Liver (tissue), 9 donors: ENCODE measurements around the gene OR1L1. TPM values are rescaled to one million over a fixed set of nuclear protein-coding genes. Genes with fewer than 3 reads are reported as not detected.

ENCODE experiments used
- DNase-seq: peaks from one replicate; pipeline ENCODE4 v3.0.0-alpha.2; 2017; ENCODE audit warnings: low spot score
- H3K27ac ChIP-seq, 2 donors: one replicate each; pipeline ENCODE4 v1.7.0; 2013; ENCODE audit warnings: inconsistent platforms in 2 of 2, low read length in 2 of 2, control low read depth in 1 of 2, low read depth in 1 of 2, mild to moderate bottlenecking in 1 of 2
- H3K27me3 ChIP-seq, 4 donors: one replicate each; pipeline versions ENCODE4 v1.6.1 to v1.7.0; 2013; ENCODE audit warnings: low read length in 3 of 4, inconsistent platforms in 1 of 4, mild to moderate bottlenecking in 1 of 4, moderate library complexity in 1 of 4; ENCODE audit not compliant: control insufficient read depth in 4 of 4, insufficient read depth in 4 of 4
- H3K36me3 ChIP-seq, 4 donors: one replicate each; pipeline versions ENCODE4 v1.6.1 to v1.7.0; 2013; ENCODE audit warnings: low read length in 3 of 4, mild to moderate bottlenecking in 3 of 4, low read depth in 1 of 4, moderate library complexity in 1 of 4; ENCODE audit not compliant: control insufficient read depth in 4 of 4, insufficient read depth in 3 of 4
- H3K4me1 ChIP-seq, 4 donors: one replicate each; pipeline versions ENCODE4 v1.6.1 to v1.7.0; 2013; ENCODE audit warnings: low read length in 3 of 4, mild to moderate bottlenecking in 3 of 4, moderate library complexity in 1 of 4; ENCODE audit not compliant: control insufficient read depth in 4 of 4, insufficient read depth in 4 of 4
- H3K4me3 ChIP-seq, 3 donors: one replicate each; pipeline versions ENCODE4 v1.6.1 to v1.7.0; 2013; ENCODE audit warnings: low read length in 3 of 3, control low read depth in 1 of 3, low read depth in 1 of 3, mild to moderate bottlenecking in 1 of 3
- H3K9ac ChIP-seq, 2 donors: one replicate each; pipeline ENCODE4 v1.7.0; 2013; ENCODE audit warnings: low read length in 2 of 2, mild to moderate bottlenecking in 2 of 2, moderate library complexity in 2 of 2, control low read depth in 1 of 2, low read depth in 1 of 2
- H3K9me3 ChIP-seq, 4 donors: one replicate each; pipeline versions ENCODE4 v1.6.1 to v1.7.0; 2013; ENCODE audit warnings: low read length in 3 of 4; ENCODE audit not compliant: control insufficient read depth in 4 of 4
- EGR1 ChIP-seq, 2 donors: IDR thresholded peaks; 2 replicates each; pipeline ENCODE4 v1.6.1; 2016 to 2018; ENCODE audit warnings: antibody characterized with exemption in 2 of 2, low read depth in 2 of 2
- FOXA1 ChIP-seq: IDR thresholded peaks from 2 replicates; pipeline ENCODE4 v1.6.1; 2016; ENCODE audit warnings: antibody characterized with exemption
- FOXA2 ChIP-seq: IDR thresholded peaks from 2 replicates; pipeline ENCODE4 v1.6.1; 2016; ENCODE audit warnings: antibody characterized with exemption
- GABPA ChIP-seq, 2 donors: IDR thresholded peaks in 1 of 2; conservative IDR thresholded peaks in 1 of 2; 2 replicates each; pipeline ENCODE4 v1.6.1; 2016; ENCODE audit warnings: antibody characterized with exemption in 2 of 2, mild to moderate bottlenecking in 1 of 2, moderate library complexity in 1 of 2
- HNF4A ChIP-seq, 2 donors: conservative IDR thresholded peaks; 2 replicates each; pipeline ENCODE4 v1.6.1; 2016; ENCODE audit warnings: antibody characterized with exemption in 2 of 2, mild to moderate bottlenecking in 2 of 2
- HNF4G ChIP-seq: IDR thresholded peaks from 2 replicates; pipeline ENCODE4 v1.6.1; 2016; ENCODE audit warnings: antibody characterized with exemption
- JUND ChIP-seq, 2 donors: IDR thresholded peaks; 2 replicates each; pipeline ENCODE4 v1.6.1; 2016; ENCODE audit warnings: antibody characterized with exemption in 2 of 2
- NR2F2 ChIP-seq: IDR thresholded peaks from 2 replicates; pipeline ENCODE4 v1.6.1; 2016; ENCODE audit warnings: antibody characterized with exemption
- RAD21 ChIP-seq, 2 donors: IDR thresholded peaks; 2 replicates each; pipeline ENCODE4 v1.6.1; 2016; ENCODE audit warnings: antibody characterized with exemption in 2 of 2, mild to moderate bottlenecking in 2 of 2
- REST ChIP-seq: IDR thresholded peaks from 2 replicates; pipeline ENCODE4 v1.6.1; 2016; ENCODE audit warnings: antibody characterized with exemption, mild to moderate bottlenecking
- RXRA ChIP-seq, 2 donors: IDR thresholded peaks; 2 replicates each; pipeline ENCODE4 v1.6.1; 2017 to 2018; ENCODE audit warnings: antibody characterized with exemption in 2 of 2, mild to moderate bottlenecking in 1 of 2
- SP1 ChIP-seq: IDR thresholded peaks from 2 replicates; pipeline ENCODE4 v1.6.1; 2018; ENCODE audit warnings: antibody characterized with exemption, mild to moderate bottlenecking
- TAF1 ChIP-seq: conservative IDR thresholded peaks from 2 replicates; pipeline ENCODE4 v1.6.1; 2016; ENCODE audit warnings: antibody characterized with exemption, mild to moderate bottlenecking
- YY1 ChIP-seq: IDR thresholded peaks from 2 replicates; pipeline ENCODE4 v1.6.1; 2016; ENCODE audit warnings: antibody characterized with exemption, mild to moderate bottlenecking
- ZBTB33 ChIP-seq: IDR thresholded peaks from 2 replicates; pipeline ENCODE4 v1.6.1; 2016; ENCODE audit warnings: antibody characterized with exemption
- WGBS: extraction: QIAGEN DNeasy Blood & Tissue Kit; methylation state at CpG from one replicate; pipeline ENCODE4 v1.1.7; 2013; 5-methylcytosine and 5-hydroxymethylcytosine counted together
- polyA plus RNA-seq, 2 donors: library from polyadenylated mRNA; stranded (reverse) in 1 of 2; unstranded in 1 of 2; fragments of 200-250 nt in 1 of 2; fragments of >200 nt in 1 of 2; fragmentation: Nextera tagmentation in 1 of 2; extraction: Ambion mirVana in 1 of 2; gene quantifications; one replicate each; pipeline versions ENCODE4 v1.2.1 to v1.2.3, GENCODE V29; 2013 to 2015
- total RNA-seq, 2 donors: library from RNA; depleted of rRNA; stranded (reverse); fragments of >200 nt; gene quantifications; one replicate each; pipeline ENCODE4 v1.2.3, GENCODE V29; 2014
- TF ChIP-seq, protein P1 (sequence below): fragments of 150-350 bp; IDR thresholded peaks from 2 replicates; pipeline ENCODE4 v1.5.1; 2017; ENCODE audit warnings: improper control_type of control experiment, low read depth, low read length; ENCODE audit not compliant: missing input control
- TF ChIP-seq, protein P2 (sequence below): IDR thresholded peaks from 2 replicates; pipeline ENCODE4 v1.6.1; 2016; ENCODE audit warnings: antibody characterized with exemption
- TF ChIP-seq, protein P3 (sequence below): IDR thresholded peaks from 2 replicates; pipeline ENCODE4 v1.6.1; 2016; ENCODE audit warnings: antibody characterized with exemption
- donor health status: healthy.
- donor health status: healthy.
- donor health status: healthy.
- donor health status: healthy.
- donor health status: healthy.

Gene OR1L1
- total and polyA plus RNA-seq, 4 donors, result not detected

GRCh38 chr9:122614362-122614761 lies 47.2 kb upstream of the OR1L1 start, which contains the start of gene OR1Q1 (continued):
- TF ChIP-seq RXRA (IDR thresholded peaks at IDR 0.05), result no peak
- TF ChIP-seq GABPA (IDR thresholded peaks at IDR 0.05 in 1 of 2, conservative IDR thresholded peaks at IDR 0.05 in 1 of 2), result no peak
- TF ChIP-seq JUND (IDR thresholded peaks at IDR 0.05), result no peak
- TF ChIP-seq, protein P1, sequence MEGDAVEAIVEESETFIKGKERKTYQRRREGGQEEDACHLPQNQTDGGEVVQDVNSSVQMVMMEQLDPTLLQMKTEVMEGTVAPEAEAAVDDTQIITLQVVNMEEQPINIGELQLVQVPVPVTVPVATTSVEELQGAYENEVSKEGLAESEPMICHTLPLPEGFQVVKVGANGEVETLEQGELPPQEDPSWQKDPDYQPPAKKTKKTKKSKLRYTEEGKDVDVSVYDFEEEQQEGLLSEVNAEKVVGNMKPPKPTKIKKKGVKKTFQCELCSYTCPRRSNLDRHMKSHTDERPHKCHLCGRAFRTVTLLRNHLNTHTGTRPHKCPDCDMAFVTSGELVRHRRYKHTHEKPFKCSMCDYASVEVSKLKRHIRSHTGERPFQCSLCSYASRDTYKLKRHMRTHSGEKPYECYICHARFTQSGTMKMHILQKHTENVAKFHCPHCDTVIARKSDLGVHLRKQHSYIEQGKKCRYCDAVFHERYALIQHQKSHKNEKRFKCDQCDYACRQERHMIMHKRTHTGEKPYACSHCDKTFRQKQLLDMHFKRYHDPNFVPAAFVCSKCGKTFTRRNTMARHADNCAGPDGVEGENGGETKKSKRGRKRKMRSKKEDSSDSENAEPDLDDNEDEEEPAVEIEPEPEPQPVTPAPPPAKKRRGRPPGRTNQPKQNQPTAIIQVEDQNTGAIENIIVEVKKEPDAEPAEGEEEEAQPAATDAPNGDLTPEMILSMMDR, result no peak

DNA sequence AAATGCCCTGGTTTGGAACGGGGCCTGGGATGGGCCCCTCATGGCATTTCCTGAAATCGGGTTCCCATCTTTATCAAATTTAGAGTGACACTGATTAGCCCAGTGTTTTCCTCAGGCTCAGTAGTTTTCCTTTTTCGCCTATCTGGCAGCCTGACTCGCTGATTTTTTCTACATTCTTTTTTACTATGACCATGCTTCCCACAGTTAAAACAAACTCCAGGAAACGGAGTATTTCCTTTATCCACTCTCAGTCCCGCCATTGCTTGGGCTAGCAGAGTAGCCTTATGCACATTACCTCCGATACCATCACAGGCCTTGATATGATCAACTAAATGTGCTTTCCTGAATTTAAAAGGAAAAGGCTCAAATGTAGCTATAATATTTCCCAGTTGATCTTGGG lies 41.5 kb upstream of the OR1L1 start:
- DNase-seq, result no peak
- Histone ChIP-seq H3K27ac (no peak overlapping the region), H3K9me3 (no peaks in the 10 kb centered on the region), H3K9ac (no peak overlapping the region), H3K4me3 (no peak overlapping the region), H3K36me3 (no peaks in the 10 kb centered on the region), H3K27me3 (no peaks in the 10 kb centered on the region), H3K4me1 (no peaks in the 10 kb centered on the region)
- WGBS, result 71% methylated on average over 7 of the region's 7 CpGs
- no peak for TF ChIP-seq JUND (IDR thresholded peaks at IDR 0.05)
- TF ChIP-seq, protein P2, sequence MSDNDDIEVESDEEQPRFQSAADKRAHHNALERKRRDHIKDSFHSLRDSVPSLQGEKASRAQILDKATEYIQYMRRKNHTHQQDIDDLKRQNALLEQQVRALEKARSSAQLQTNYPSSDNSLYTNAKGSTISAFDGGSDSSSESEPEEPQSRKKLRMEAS, result no peak
- TF ChIP-seq FOXA1, result no peak
- TF ChIP-seq HNF4G, result no peak
- TF ChIP-seq RAD21 (IDR thresholded peaks at IDR 0.05), result no peak
- TF ChIP-seq EGR1 (IDR thresholded peaks at IDR 0.05; ENCODE audit: low read depth in 2 of 2), result no peak
- no peak for TF ChIP-seq SP1
- TF ChIP-seq GABPA (IDR thresholded peaks at IDR 0.05 in 1 of 2, conservative IDR thresholded peaks at IDR 0.05 in 1 of 2), result no peak
- TF ChIP-seq, protein P3, sequence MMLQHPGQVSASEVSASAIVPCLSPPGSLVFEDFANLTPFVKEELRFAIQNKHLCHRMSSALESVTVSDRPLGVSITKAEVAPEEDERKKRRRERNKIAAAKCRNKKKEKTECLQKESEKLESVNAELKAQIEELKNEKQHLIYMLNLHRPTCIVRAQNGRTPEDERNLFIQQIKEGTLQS, result no peak
- no peak for TF ChIP-seq TAF1
- no peak for TF ChIP-seq NR2F2
- TF ChIP-seq RXRA (IDR thresholded peaks at IDR 0.05), result no peak
- TF ChIP-seq YY1, result no peak
- no peak for TF ChIP-seq FOXA2
- no peak for TF ChIP-seq ZBTB33

- H3K9me3 ChIP-seq, result peaks cover 0 to 5% (median 3%) of the 10 kb centered on the region in 4 donors
- 29% methylated on average over 2 of the region's 2 CpGs for WGBS
- H3K4me1 ChIP-seq, result no peaks in the 10 kb centered on the region
- TF ChIP-seq HNF4A (conservative IDR thresholded peaks at IDR 0.05), result no peak
- TF ChIP-seq, protein P1, result no peak
- no peak for TF ChIP-seq RXRA (IDR thresholded peaks at IDR 0.05)
- peak; percentile 39 for TF ChIP-seq REST
- H3K27ac ChIP-seq, result no peak overlapping the region
- H3K36me3 ChIP-seq, result no peaks in the 10 kb centered on the region
- H3K4me3 ChIP-seq, result no peak overlapping the region
- no peak overlapping the region for H3K9ac ChIP-seq
- DNase-seq, result no peak
- H3K27me3 ChIP-seq, result no peaks in the 10 kb centered on the region
Observed at GRCh38 chr9:122642226-122642625, 19.3 kb upstream of the OR1L1 start.
